HS-5 (cell line): ENCODE data around the gene MYH14.

ENCODE experiments used
- DNase-seq: peaks from one replicate; pipeline ENCODE4 v3.0.0-alpha.2; 2012; ENCODE audit warnings: low read depth

MYH14 gene

GRCh38 chr19:50203281-50204080, at the start of gene MYH14:
Gene MYH14 (plus strand): TSS chr19:50203622. CDS start chr19:50210366, 6,744 bp downstream.
- DNase-seq: no peak

- DNase-seq: no peak
Observed at GRCh38 chr19:50154529-50154928, 48.9 kb upstream of the MYH14 start.

- no peak for DNase-seq
Observed at GRCh38 chr19:50155520-50156109, 47.8 kb upstream of the MYH14 start.

DNA sequence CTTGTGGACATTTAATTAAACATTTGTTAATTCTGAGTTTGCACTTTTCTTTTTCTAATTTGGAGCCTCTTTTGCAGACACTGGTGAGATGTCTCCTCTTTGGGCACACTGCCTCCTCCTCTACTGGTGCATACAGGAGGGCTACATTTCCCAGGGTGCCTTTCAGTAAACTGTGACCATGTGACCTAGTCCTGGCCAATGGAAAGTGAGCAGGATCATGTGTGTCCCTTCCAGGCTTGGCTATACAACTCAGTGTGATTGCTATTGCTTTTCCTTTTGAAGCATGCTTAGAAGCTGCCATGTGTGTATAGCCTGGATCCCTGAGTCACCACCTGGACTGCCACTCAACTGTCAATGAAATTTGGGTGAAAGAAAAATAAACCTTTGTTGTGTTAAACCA, 44.8 kb upstream of the MYH14 start:
- no peak for DNase-seq

DNA sequence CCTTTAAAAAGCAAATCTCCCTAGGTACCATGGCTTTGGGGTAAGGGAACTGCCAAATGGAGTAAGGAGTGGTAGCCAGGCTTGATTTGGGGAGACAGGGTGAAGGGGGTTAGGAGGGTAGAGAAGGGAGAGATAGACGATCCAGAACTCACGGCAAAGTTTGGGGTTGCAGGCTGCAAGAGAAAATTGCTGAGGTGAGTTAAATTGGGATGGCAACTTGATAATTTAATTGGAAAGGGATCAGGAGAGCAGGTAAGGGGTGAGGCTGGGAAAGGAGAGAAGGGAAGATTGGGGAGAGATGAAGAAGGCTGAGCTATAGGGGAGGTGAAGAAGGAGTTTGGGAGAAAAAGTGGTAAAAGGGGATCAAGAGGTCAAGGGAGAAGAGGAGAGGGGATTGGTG, 44.3 kb upstream of the MYH14 start:
- no peak for DNase-seq

DNA sequence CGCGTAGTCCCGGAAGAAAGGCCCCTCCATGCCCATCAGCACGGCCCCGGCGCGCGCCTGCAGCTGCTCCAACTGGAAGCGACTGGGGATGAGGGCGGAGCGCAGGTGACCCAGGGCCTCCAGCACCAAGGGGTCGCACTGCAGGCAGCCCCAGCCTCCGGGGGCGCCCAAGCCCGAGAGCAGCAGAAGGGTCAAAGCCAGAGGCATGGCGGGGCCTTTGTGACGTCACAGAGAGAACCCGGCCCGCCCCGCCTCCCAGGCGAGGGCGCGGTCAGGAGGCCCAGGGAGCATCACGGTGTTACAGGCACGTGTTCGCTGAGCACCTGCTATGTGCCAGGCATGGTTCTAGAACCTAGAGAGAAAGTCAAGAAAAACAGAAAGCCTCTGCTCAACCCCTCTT, 40.4 kb upstream of the MYH14 start, which contains the start of gene IZUMO2:
Gene IZUMO2 (minus strand): TSS at position 294 of the 400 bp plus-strand sequence. CDS start 87 bp downstream, at position 207.
- DNase-seq: no peak

- no peak for DNase-seq
Observed at GRCh38 chr19:50167314-50167721, 36.1 kb upstream of the MYH14 start.

GRCh38 chr19:50171752-50172151, 31.7 kb upstream of the MYH14 start:
- no peak for DNase-seq

DNA sequence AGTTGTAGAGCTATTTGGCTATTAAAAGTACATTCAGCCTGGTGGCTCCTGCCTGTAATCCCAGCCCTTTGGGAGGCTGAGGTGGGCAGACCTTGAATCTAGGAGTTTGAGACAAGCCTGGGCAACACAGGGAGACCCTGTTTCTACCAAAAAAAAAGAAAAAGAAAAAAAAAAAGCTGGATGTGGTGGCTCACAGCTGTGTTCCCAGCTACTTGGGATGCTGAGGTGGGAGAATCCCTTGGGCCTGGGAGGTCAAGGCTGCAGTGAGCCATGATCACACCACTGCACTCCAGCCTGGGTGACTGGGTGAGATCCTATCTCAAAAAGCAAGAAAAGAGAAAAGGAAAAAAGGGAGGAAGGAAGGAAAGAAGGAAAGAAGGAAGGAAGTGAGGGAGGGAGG, 30.7 kb upstream of the MYH14 start:
- DNase-seq: no peak

- no peak for DNase-seq
Observed at GRCh38 chr19:50173127-50173526, 30.3 kb upstream of the MYH14 start.

DNA sequence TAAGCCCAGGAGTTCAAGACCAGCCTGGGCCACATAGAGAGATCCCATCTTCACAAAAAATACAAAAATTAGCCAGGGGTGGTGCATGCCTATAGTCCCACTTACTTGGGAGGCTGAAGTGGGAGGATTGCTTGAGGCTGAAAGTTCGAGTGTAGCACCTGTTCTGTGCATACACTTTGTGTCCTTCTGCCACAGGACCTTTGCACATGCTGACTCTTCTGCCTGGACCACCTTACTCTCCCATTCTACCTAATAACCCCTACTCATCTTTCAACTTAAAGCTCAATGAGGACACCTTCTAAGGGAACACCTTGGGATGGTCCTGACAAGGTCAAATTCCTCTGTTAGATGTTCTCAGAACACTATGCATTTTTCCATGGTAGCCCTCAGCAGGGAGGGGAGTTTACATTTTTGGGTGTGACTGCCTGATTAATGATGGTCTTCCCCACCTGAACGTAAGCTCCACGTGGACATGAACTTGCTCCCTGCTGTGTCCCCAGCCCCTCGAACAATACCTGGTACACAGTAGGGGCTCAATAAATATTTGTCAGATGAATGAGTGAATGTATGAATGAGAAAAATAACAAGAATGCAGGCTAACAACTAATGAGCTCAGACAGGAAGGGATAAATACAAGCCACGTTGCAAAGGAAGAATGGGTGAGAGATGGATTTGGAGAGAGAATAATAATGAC, 29.2 kb upstream of the MYH14 start:
- DNase-seq: no peak

DNA sequence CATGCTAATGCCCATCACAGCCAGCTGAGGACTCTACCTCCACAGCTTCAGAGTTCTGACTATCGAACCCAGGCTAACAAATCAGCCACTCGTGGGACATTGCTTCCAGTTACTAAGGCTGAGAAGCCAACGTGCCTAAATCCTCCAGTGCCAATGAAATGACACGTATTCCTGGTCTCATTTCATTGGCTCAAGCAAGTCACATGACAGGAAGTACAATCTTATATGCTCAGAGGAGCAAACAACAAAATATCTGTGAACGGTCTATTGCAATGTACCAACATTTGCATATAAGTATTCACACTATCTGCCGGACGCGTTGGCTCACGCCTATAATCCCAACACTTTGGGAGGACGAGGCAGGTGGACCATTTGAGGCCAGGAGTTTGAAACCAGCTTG, 27.5 kb upstream of the MYH14 start:
- no peak for DNase-seq

DNA sequence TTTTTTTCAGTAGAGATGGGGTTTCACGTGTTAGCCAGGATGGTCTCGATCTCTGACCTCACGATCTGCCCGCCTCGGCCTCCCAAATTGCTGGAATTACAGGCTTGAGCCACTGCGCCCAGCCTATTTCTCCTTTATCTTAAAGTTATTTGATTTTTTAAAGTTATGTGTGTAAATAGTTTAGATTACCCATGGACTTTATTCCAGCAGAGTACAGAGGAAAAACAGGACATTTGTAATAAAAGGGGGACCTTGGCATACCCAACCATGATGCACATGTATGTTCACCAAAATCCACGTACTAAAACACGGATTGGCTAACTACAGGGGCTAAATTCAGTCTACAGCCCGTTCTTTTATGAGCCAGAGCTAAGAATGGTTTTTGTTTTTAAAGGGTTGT, 26.6 kb upstream of the MYH14 start:
- no peak for DNase-seq

- no peak for DNase-seq
Observed at GRCh38 chr19:50178320-50178719, 25.1 kb upstream of the MYH14 start.

DNA sequence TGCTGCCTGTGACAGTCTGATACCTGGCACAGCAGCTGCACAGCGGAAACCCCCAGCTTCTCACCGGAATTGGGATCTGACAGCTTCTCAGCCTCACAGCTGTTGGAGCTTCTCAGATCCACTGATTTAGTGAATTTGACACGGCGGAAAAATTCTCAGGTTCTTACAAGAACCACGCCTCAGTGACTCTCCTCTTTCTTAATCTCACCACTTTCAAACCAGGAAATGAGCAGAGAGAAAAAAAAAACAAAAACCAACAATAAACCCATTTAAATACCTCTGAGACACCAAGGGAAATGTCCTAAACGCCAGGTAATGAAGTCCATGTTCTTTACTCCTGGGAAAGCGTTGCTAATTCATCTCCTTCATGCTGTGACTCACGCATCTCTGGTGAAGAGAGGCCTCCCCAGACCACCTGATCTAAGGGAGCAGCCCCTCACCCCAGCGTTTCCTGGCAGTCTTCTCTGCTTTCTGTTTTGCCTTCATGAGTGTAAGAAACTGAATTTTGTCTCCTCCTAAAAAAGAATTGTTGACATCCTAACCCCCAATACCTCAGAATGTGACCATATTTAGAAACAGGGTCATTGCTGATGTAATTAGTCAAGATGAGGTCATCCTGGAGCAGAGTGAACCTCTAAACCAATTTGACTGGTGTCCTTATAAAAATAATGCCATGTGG, 24.4 kb upstream of the MYH14 start:
- peak; percentile 4 for DNase-seq

DNA sequence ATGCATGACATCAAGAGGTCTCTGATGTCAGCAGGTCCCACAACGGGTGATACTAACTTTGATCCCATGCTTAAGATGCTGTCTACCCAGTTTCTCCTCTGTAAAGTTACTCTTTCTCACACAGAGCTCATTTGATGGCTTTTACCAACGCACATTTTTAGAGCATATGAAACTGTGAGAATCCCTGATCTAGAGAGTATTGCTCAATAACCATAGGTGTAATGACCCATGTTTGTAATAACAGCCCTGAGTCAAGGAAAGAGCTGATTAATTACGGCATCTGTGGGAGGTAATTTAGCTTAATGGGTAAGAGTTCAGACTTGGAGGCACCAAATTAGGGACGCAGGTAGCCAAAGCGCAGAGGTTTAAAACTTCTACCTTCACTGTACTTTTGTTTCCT, 22.3 kb upstream of the MYH14 start:
- DNase-seq: no peak

DNA sequence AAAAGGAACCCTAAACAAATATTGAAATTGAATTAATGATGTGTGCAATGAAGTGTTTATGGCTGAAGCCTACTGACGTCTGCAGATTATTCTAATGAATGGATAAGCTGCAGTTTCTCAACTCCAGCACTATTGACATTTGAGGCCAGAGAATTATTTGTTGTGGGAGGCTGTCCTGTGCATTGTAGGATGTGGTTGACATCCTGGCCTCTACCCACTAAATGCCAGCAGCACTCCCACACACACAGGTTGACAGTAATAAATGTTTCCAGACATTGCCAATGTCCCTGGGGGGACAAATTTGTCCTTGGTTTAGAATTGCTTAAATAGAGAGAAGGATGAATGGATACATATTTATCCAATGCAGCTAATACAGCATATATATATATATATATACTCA, 19.2 kb upstream of the MYH14 start:
- DNase-seq: no peak

DNA sequence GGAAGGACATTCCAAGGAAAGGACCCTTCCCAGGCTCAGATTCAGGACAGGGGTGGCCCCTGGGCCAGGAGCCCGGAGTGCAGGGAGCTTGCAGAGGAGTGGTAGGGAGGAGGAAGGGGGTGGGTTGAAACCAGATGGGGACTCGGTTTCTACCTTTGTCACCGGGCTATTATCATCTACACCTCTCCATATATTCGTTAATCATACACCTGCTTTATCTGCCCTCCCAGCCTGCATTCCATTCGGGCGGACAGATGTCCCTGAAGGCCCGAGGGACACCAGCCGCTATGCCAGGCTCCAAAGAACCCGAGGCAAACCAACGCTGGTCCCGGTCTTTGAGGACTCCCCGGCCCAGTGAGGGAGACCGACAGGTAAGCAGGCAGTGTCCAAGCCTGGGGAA, 15.5 kb upstream of the MYH14 start:
- DNase-seq: no peak

DNA sequence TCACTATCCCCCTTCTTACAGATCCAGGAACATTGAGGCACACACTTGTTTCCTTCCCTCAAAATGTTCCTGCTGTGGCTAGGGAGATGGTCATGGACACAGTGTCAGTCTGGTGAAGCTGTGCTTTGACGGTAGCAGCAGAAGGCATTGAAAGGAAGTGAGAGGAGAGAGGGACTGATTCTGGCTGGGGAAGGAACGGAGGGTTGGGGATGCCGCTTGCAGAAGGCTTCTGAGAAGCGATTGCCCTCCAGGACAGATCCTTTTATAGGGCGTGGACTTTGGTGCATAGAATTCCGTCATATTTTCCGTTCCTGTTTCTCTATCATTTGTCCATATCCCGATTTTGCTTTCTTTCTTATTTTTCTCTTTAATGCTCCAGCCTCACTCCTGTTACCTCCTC, 14.1 kb upstream of the MYH14 start:
- no peak for DNase-seq

GRCh38 chr19:50190439-50190891, 13.0 kb upstream of the MYH14 start:
- DNase-seq: no peak

DNA sequence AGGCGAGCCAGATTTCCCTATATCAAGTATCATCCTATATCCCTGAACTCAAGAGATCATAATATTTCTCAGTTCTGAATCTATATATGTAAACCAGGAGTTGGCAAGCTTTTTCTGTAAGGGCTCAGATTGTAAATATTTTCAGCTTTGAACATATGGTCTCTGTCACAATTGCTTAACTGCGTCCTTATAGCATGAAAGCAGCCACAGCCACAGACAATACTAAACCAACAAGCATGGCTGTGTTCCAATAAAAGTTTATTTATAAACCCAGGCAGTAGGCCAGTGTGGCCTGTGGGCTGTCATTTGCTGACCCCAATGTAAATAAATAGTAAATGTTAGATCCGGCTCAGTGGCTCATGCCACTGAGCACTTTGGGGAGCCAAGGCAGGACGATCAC, 12.2 kb upstream of the MYH14 start:
- no peak for DNase-seq

- DNase-seq: no peak
Observed at GRCh38 chr19:50192463-50193211, 10.8 kb upstream of the MYH14 start.
